ENCODE data around the gene SLCO1A2.

- TF ChIP-seq REST (IDR thresholded peaks at IDR 0.05; ENCODE audit: insufficient read depth in 1 of 2, low read depth in 2 of 2, low read length in 1 of 2) (no peak), CTCF (IDR thresholded peaks at IDR 0.05) (no peak)
Measured at GRCh38 chr12:21296348-21296747, 38.4 kb downstream of the SLCO1A2 start.

All from Panc1 (cell line).